ENCODE measurements around the gene ZFP36L1. TPM values are rescaled to one million over a fixed set of nuclear protein-coding genes. Genes with fewer than 3 reads are reported as not detected.

Gene ZFP36L1
- total and polyA plus RNA-seq, 9 of the 15 experiments (the other 6 are each of a cell fraction or from before 2014, with no cell fraction given): 1.3 to 26.6 (median 3.7) TPM

DNA sequence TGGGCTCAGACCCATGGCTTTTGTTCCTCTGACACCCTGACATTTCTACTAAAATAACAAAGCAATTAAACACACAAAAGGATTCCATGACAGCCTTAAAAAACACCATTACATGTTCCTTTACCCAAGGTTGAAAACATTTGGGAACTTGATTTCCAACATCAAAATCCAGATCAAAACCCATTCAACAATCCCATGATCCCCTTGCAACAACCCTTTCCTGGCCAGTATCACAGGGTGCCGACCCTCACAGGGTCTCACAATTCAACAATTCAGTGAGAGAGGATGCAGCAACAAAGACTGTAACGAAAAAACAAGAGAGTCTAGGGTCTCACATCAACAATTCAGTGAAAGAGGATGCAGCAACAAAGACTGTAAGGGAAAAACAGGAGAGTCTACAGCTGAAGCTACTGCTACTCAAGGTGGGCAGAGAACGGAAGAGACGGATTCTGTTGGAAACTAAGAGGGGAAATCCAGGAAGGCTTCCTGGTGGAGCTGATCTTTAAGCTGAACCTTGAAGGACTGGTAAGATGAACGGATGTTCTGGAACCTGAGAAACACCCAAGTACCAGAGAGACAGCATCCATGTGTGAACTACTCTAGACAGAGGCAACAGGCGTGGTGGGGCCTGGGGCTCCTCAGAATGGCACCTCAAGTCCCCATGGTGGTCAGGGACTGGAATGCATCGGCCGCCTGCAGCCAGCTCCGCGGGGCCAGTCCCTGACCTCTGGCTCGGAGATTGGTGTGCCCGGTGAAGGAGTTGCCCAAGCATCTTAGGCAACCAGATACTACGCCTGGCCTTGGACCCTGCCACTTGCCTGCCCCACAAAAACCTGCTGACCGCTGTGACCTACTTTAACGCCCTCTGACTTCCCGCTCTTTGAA lies 22.7 kb upstream of the ZFP36L1 start (continued):
- TF ChIP-seq, protein P1, sequence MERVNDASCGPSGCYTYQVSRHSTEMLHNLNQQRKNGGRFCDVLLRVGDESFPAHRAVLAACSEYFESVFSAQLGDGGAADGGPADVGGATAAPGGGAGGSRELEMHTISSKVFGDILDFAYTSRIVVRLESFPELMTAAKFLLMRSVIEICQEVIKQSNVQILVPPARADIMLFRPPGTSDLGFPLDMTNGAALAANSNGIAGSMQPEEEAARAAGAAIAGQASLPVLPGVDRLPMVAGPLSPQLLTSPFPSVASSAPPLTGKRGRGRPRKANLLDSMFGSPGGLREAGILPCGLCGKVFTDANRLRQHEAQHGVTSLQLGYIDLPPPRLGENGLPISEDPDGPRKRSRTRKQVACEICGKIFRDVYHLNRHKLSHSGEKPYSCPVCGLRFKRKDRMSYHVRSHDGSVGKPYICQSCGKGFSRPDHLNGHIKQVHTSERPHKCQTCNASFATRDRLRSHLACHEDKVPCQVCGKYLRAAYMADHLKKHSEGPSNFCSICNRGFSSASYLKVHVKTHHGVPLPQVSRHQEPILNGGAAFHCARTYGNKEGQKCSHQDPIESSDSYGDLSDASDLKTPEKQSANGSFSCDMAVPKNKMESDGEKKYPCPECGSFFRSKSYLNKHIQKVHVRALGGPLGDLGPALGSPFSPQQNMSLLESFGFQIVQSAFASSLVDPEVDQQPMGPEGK (CRISPR knock-in tag; IDR thresholded peaks at IDR 0.05; ENCODE audit: borderline replicate concordance): no peak
- TF ChIP-seq, protein P2, sequence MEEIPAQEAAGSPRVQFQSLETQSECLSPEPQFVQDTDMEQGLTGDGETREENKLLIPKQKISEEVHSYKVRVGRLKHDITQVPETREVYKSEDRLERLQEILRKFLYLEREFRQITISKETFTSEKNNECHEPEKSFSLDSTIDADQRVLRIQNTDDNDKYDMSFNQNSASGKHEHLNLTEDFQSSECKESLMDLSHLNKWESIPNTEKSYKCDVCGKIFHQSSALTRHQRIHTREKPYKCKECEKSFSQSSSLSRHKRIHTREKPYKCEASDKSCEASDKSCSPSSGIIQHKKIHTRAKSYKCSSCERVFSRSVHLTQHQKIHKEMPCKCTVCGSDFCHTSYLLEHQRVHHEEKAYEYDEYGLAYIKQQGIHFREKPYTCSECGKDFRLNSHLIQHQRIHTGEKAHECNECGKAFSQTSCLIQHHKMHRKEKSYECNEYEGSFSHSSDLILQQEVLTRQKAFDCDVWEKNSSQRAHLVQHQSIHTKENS (CRISPR knock-in tag; IDR thresholded peaks at IDR 0.05): no peak
- TF ChIP-seq, protein P3, sequence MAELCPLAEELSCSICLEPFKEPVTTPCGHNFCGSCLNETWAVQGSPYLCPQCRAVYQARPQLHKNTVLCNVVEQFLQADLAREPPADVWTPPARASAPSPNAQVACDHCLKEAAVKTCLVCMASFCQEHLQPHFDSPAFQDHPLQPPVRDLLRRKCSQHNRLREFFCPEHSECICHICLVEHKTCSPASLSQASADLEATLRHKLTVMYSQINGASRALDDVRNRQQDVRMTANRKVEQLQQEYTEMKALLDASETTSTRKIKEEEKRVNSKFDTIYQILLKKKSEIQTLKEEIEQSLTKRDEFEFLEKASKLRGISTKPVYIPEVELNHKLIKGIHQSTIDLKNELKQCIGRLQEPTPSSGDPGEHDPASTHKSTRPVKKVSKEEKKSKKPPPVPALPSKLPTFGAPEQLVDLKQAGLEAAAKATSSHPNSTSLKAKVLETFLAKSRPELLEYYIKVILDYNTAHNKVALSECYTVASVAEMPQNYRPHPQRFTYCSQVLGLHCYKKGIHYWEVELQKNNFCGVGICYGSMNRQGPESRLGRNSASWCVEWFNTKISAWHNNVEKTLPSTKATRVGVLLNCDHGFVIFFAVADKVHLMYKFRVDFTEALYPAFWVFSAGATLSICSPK (IDR thresholded peaks at IDR 0.05; ENCODE audit: borderline replicate concordance): no peak
- TF ChIP-seq ELF2 (CRISPR knock-in tag; IDR thresholded peaks at IDR 0.05): no peak
- TF ChIP-seq CC2D1A (IDR thresholded peaks at IDR 0.05): no peak
- TF ChIP-seq ZNF253 (CRISPR knock-in tag; conservative IDR thresholded peaks at IDR 0.05): no peak
- TF ChIP-seq SMARCB1 (IDR thresholded peaks at IDR 0.05; ENCODE audit: insufficient read length, low read depth): no peak
- TF ChIP-seq ZNF785 (CRISPR knock-in tag; IDR thresholded peaks at IDR 0.05): no peak
- no peak for TF ChIP-seq SIN3B (IDR thresholded peaks at IDR 0.05; ENCODE audit: low read depth)
- TF ChIP-seq, protein P4, sequence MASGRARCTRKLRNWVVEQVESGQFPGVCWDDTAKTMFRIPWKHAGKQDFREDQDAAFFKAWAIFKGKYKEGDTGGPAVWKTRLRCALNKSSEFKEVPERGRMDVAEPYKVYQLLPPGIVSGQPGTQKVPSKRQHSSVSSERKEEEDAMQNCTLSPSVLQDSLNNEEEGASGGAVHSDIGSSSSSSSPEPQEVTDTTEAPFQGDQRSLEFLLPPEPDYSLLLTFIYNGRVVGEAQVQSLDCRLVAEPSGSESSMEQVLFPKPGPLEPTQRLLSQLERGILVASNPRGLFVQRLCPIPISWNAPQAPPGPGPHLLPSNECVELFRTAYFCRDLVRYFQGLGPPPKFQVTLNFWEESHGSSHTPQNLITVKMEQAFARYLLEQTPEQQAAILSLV (tag; IDR thresholded peaks at IDR 0.05): no peak
- TF ChIP-seq ZNF699 (CRISPR knock-in tag; IDR thresholded peaks at IDR 0.05; ENCODE audit: insufficient replicate concordance): no peak
- TF ChIP-seq ZNF23 (CRISPR knock-in tag; IDR thresholded peaks at IDR 0.05): no peak
- TF ChIP-seq BDP1 (IDR thresholded peaks at IDR 0.05; ENCODE audit: insufficient read depth, insufficient read length): no peak
- TF ChIP-seq SREBF1 (IDR thresholded peaks at IDR 0.05; ENCODE audit: borderline replicate concordance, low read depth, low read length): no peak
- no peak for TF ChIP-seq SRSF9 (IDR thresholded peaks at IDR 0.05; ENCODE audit: borderline replicate concordance, low read depth, low read length)
- TF ChIP-seq, protein P5, sequence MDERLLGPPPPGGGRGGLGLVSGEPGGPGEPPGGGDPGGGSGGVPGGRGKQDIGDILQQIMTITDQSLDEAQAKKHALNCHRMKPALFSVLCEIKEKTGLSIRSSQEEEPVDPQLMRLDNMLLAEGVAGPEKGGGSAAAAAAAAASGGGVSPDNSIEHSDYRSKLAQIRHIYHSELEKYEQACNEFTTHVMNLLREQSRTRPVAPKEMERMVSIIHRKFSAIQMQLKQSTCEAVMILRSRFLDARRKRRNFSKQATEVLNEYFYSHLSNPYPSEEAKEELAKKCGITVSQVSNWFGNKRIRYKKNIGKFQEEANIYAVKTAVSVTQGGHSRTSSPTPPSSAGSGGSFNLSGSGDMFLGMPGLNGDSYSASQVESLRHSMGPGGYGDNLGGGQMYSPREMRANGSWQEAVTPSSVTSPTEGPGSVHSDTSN (CRISPR knock-in tag; IDR thresholded peaks at IDR 0.05; ENCODE audit: low read depth): no peak
- TF ChIP-seq, protein P5 (tag; conservative IDR thresholded peaks at IDR 0.05; ENCODE audit: low read depth): no peak
